IPS DF 4.7 (cell line): ENCODE results near the gene FEM1A.
"Not testable (repeated sequence)": the region's sequence is repeated elsewhere in the genome, so short reads cannot be mapped to it uniquely, and the experiment has no call there.

Experiments
- DNase-seq: peaks from one replicate; pipeline ENCODE4 v3.0.0-alpha.2; 2013; ENCODE audit warnings: low spot score; ENCODE audit errors: extremely low read depth

The FEM1A gene

GRCh38 chr19:4845975-4846374 lies 54.4 kb downstream of the FEM1A start:
- DNase-seq = not testable (repeated sequence)

DNA sequence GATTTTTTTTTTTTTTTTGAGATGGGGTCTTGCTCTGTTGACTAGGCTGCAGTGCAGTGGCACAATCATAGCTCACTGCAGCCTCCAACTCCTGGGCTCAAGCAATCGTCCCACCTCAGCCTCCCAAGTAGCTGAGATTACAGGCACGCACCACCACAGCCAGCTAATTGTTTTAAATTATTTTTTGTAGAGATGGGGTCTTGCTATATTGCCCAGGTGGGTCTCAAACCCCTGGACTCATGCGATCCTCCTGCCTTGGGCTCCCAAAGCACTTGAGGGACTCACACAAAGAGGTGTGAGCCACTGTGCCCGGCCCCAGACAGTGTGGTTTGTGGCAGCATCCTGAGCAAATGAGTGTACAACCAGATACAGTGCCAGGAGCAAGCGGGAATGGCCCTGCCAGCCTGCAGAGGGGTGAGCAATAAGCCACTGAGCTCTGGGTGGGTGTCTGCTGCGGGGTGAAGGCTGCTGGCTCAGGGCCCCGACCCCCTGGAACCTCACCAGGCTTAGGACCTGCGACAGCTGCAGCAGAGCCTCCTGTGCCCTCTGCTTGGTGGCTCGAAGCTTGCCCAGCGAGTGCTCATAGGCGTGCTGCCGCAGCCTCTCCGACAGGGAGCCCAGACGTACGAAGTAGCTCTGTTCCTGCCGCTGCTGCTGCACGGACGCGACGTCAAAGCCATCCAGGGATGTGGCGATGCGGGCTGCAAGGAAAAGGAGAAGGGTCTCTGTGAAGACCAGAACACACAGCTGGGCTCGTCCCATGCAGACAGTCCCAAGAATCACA lies 55.8 kb downstream of the FEM1A start:
- DNase-seq = no peak

DNA sequence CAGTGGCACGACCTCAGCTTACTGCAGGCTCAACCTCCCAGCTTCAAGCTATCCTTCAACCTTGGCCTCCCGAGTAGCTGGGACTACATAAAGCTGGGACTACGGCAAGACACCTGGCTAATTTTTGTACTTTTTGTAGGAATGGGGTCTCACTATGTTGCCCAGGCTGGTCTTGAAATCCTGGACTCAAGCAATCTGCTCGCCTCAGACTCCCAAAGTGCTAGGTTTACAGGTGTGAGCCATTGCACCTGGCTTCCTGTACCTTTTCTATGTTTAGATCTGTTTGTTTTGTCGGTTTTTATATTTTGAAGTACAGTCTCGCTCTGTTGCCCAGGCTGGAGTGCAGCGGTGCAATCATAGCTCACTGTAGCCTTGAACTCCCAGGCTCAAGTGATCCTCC lies 57.5 kb downstream of the FEM1A start:
- DNase-seq = no peak
